ENCODE measurements around the gene NT5C2.

- no peak for TF ChIP-seq POLR2AphosphoS5 (IDR thresholded peaks at IDR 0.05; ENCODE audit: borderline replicate concordance, low read depth, low read length)
- no peak for TF ChIP-seq EZH2 (IDR thresholded peaks at IDR 0.05)
Measured at GRCh38 chr10:103100620-103101019, 92.5 kb downstream of the NT5C2 start.

Data from SK-N-MC (cell line).